ENCODE measurements around the gene FNDC3B. TPM values are rescaled to one million over a fixed set of nuclear protein-coding genes. Genes with fewer than 3 reads are reported as not detected.

Gene FNDC3B
- total and polyA plus RNA-seq, 12 donors = 9.7 to 118 (median 85.0) TPM

DNA sequence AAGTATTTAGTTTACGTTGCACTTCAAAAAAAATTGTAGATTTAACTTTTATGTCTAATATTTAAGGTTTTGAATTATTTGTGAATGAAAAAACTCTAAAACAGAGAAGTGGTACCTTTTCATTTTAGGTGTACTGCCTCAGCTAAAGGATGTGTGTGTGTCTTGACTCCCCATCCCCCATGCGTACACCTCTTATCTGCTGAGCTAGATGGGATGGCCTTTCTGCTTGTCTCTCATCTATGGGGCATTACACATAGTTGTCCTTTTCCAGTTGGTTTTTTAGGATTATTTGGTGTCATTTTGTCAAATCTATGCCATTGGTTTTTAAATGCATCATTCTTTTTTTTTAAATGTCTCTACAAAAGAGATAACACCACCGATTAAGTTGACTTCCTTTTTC is 110.9 kb downstream of the FNDC3B start:
- 84 to 89% methylated on average over 3 of the region's 3 CpGs for WGBS, 2 donors
- DNase-seq (no peak), ATAC-seq (no peak)
- H3K36me3 ChIP-seq = no peaks in the 10 kb centered on the region
- no peaks in the 10 kb centered on the region for H3K9me3 ChIP-seq
- peaks cover 19 to 95% (median 55%) of the 10 kb centered on the region in 9 donors for H3K4me1 ChIP-seq
- TF ChIP-seq, protein P1, sequence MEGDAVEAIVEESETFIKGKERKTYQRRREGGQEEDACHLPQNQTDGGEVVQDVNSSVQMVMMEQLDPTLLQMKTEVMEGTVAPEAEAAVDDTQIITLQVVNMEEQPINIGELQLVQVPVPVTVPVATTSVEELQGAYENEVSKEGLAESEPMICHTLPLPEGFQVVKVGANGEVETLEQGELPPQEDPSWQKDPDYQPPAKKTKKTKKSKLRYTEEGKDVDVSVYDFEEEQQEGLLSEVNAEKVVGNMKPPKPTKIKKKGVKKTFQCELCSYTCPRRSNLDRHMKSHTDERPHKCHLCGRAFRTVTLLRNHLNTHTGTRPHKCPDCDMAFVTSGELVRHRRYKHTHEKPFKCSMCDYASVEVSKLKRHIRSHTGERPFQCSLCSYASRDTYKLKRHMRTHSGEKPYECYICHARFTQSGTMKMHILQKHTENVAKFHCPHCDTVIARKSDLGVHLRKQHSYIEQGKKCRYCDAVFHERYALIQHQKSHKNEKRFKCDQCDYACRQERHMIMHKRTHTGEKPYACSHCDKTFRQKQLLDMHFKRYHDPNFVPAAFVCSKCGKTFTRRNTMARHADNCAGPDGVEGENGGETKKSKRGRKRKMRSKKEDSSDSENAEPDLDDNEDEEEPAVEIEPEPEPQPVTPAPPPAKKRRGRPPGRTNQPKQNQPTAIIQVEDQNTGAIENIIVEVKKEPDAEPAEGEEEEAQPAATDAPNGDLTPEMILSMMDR (IDR thresholded peaks at IDR 0.05) = no peak
- intact Hi-C loops (cut with DNase I) = loop anchor here in 1 of 10 donors (5.0 kb wide), 1 partner anchor 108 kb away; no protein-coding TSS in a partner anchor
- H3K4me3 ChIP-seq = no peak overlapping the region
- no peaks in the 10 kb centered on the region for H3K27me3 ChIP-seq
- no peak overlapping the region for H3K27ac ChIP-seq

DNA sequence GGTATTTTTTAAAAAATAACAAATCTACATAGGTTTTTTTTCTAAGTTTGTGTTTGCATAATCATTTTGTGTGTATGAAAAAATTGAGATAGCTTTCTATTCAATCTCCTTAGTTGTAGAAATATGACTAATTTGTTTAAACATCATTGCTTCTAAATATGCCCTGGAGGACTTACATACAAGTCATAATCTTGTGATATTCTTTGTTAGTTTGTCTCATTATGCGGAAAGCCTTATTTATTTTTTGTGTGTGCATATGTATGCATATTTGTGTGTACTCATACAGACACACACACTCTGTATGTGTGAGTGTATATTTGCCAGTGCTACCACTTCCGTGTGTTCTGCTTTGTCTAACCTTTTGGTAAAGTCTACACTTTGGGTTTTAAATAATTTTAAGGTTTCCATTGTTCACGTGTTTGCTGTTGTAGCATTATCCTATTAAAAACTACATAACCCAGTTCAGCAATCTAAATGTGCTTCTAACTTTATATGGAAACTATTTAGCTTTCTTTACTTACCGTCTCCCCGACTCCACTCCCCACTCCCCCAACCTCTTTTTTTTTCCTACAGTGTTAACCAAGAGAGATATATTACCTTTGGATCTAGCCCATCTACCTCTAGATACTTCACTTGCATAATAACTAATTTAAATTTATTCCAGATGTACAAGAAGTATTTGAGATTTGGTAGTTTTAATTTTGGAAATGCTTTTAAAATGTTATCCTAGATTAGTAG is 111.7 kb downstream of the FNDC3B start:
- TF ChIP-seq, protein P1 (IDR thresholded peaks at IDR 0.05) = no peak
- Histone ChIP-seq H3K4me3 (no peak overlapping the region), H3K9me3 (no peaks in the 10 kb centered on the region), H3K4me1 (peaks cover 19 to 95% (median 60%) of the 10 kb centered on the region in 9 donors), H3K27me3 (no peaks in the 10 kb centered on the region), H3K36me3 (no peaks in the 10 kb centered on the region), H3K27ac (peak overlapping the region in 2 of 10 donors; percentile 12 to 89)
- ATAC-seq (no peak), DNase-seq (no peak)
- WGBS, 2 donors = 76 to 78% methylated on average over 5 of the region's 5 CpGs
- intact Hi-C loops (cut with DNase I) = loop anchor here in 1 of 10 donors (5.0 kb wide), 1 partner anchor 109 kb away; no protein-coding TSS in a partner anchor

DNA sequence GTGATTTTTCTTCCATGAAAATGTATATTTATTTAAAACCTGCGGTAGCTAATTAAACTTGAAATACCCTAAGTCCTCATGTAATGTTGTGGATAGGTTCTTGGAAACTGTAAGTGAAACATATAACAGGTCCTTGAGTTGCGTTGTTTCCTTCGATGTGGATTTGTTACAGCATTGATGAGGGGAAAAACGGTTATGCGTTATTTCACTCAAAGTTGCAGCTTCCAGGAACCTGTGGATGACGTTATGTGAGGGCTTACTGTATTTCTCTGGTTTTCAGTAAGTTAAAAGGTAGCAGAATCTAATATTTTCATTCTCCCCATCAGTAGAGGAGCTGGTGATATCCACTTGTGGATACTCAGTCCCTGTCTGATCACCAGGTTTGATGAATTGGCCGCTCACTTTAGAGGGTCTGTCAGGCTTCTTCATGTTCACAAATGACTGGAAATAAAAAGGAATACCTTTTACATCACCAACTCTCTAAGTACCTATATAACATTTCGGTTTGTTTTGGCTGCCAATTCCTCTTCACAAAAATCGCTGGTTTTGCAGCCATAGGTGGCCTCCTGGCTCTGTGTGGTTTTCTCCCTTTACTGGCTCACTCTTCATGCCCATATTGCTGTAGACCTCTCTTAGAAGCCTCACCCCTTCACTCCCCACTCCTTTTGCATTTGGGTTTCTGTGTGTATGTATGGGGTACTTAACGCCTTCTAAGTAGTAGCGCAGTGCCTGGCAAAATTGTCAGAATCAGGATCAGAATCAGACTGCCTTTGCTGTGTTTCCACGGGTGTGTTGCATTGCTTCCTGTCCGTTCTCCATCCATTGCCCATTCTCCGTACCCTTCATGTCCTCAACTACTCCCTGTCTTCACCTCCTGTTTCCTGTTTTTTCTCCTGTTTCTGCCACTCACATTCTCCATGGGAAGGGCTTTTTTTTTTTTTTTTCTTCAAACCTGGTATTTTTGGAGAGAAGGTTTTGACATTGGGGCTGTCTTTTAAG is 112.6 kb downstream of the FNDC3B start:
- WGBS, 2 donors = 75 to 76% methylated on average over 14 of the region's 14 CpGs
- Histone ChIP-seq H3K9me3 (no peaks in the 10 kb centered on the region), H3K27me3 (no peaks in the 10 kb centered on the region), H3K36me3 (no peaks in the 10 kb centered on the region), H3K4me3 (no peak overlapping the region), H3K27ac (peak overlapping the region; percentile 64 to 89 (median 86)), H3K4me1 (peaks cover 22 to 95% (median 69%) of the 10 kb centered on the region in 9 donors)
- TF ChIP-seq, protein P1 (IDR thresholded peaks at IDR 0.05) = no peak
- intact Hi-C loops (cut with DNase I) = loop anchor here in 1 of 10 donors (5.0 kb wide), 1 partner anchor 110 kb away; no protein-coding TSS in a partner anchor
- no peak for ATAC-seq
- DNase-seq = no peak

- WGBS, 2 donors = 19 to 22% methylated on average over 7 of the region's 7 CpGs
- H3K36me3 ChIP-seq = no peaks in the 10 kb centered on the region
- no peaks in the 10 kb centered on the region for H3K9me3 ChIP-seq
- TF ChIP-seq, protein P1 (IDR thresholded peaks at IDR 0.05) = no peak
- H3K27me3 ChIP-seq = no peaks in the 10 kb centered on the region
- intact Hi-C loops (cut with DNase I) = loop anchor here in 1 of 10 donors (5.0 kb wide), 1 partner anchor 111 kb away; no protein-coding TSS in a partner anchor
- H3K4me1 ChIP-seq = peaks cover 22 to 92% (median 77%) of the 10 kb centered on the region in 9 donors
- ATAC-seq = peak; percentile 6 to 56 (median 33)
- DNase-seq = peak in 1 of 2 donors; percentile 33
- peak overlapping the region in 3 of 10 donors; percentile 3 to 12 (median 8) for H3K4me3 ChIP-seq
- H3K27ac ChIP-seq = peak overlapping the region; percentile 64 to 89 (median 86)
Observed at GRCh38 chr3:172152874-172153273, 113.5 kb downstream of the FNDC3B start.

Data from heart right ventricle (tissue), 16 donors.